Gastroesophageal sphincter (tissue), 3 donors: ENCODE results near the gene TEKT3.

Experiments used
- CTCF ChIP-seq, 4 experiments: fragments of 200-600 bp in 2 of 4; fragments of 450-650 bp in 2 of 4; sonication (generic) in 1 of 4; IDR thresholded peaks; one replicate each; pipeline ENCODE4 v1.5.1; 2017 to 2019; ENCODE audit warnings: antibody characterized with exemption in 4 of 4, mild to moderate bottlenecking in 2 of 4, moderate library complexity in 2 of 4
- EP300 ChIP-seq: sonication (generic); formaldehyde crosslinking; IDR thresholded peaks from one replicate; pipeline ENCODE4 v1.6.1; 2017; ENCODE audit warnings: antibody characterized with exemption, mild to moderate bottlenecking
- POLR2A ChIP-seq, 2 donors: fragments of 450-650 bp; IDR thresholded peaks; one replicate each; pipeline ENCODE4 v1.6.1; 2017; ENCODE audit warnings: antibody characterized with exemption in 2 of 2, mild to moderate bottlenecking in 2 of 2, moderate library complexity in 1 of 2
- POLR2AphosphoS5 ChIP-seq: sonication (generic); formaldehyde crosslinking; IDR thresholded peaks from one replicate; pipeline ENCODE4 v1.6.1; 2017; ENCODE audit warnings: antibody characterized with exemption

DNA sequence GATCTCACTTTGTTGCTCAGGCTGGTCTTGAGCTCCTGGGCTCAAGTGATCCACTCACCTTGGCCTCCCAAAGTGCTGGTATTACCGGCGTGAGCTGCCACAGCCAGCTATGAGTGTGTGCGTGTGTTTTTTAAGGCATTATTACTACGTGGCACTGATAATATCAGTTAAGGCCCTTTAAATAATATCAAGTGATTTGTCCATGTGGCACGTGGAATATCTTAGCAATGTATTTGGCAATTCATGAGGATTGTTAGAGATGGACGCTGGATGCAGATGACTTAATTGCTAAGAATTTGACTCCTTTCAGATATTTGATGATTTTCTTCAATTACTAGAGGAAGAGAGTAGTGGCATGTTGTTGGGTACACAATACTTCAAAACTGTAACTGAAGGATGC lies 50.8 kb downstream of the TEKT3 start:
- no peak for TF ChIP-seq CTCF (IDR thresholded peaks at IDR 0.05)
- TF ChIP-seq POLR2A (IDR thresholded peaks at IDR 0.05): no peak
- TF ChIP-seq EP300: no peak
- TF ChIP-seq POLR2AphosphoS5: no peak
